ENCODE measurements around the gene CCDC93.

Gene CCDC93
- 67.8 to 119 (median 93.8) reads per million in 3 experiments for total RNA-seq

DNA sequence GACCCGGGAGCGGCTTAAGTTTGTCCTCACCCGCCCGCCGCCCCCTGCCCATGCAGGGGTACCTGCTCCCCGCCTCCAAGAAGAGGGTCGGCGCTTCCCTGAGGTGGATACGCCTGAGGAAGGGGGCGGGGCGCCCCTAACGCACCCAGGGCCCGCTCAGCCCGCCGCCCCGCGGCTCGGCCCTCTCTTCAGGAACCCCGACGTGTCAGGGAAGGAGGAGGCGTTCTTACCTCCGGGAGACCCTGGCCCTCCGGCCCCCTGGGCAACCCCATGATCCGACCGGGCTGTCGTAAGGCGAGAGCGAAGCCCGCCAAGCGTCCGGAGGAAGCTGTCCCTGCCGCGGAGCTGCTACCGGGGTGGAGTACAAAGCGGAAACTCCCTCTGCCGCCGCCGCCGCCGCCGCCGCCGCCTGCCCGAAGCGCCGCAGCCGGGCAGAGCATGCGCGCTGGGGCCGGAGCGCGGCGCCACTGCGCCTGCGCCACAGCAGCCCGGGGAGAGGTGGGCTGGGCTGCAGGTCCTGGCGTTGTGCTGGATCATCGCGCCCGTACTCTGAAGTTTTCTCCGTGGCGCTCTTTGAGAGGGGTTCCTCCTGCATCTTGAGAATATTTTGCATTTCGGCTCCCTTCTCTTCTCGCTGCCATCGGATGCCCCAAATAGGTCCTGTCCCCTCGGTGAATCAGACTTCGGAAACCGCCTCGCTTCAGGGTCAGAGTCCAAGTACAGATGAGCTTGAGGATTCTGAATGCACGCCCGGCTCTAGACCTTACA, at the start of gene CCDC93:
Gene CCDC93 (minus strand): TSS at position 347 of the 768 bp plus-strand sequence. CDS start 75 bp downstream, at position 272.
- DNase-seq = peak; percentile 91

DNA sequence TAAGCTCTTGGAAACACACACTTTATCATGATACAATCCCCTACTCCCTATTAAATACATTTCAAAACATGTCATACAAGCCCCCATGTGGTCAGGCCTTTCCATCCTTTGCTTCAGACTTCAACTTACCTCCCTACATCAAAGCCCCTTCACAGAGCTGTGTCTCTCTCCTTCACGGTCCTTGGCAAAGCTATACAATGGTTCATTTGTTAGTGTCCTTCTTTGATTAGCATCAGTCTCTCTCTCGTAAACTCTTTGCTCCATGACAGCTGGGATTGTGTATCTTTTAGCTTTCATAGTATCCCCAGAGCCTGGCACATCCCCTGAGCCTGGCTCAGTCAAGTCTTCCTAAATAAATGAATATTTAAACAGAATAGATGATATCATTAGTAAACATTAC, 48.8 kb upstream of the CCDC93 start:
- no peak for DNase-seq

GRCh38 chr2:118062048-118062447, 48.2 kb upstream of the CCDC93 start:
- DNase-seq = no peak

DNA sequence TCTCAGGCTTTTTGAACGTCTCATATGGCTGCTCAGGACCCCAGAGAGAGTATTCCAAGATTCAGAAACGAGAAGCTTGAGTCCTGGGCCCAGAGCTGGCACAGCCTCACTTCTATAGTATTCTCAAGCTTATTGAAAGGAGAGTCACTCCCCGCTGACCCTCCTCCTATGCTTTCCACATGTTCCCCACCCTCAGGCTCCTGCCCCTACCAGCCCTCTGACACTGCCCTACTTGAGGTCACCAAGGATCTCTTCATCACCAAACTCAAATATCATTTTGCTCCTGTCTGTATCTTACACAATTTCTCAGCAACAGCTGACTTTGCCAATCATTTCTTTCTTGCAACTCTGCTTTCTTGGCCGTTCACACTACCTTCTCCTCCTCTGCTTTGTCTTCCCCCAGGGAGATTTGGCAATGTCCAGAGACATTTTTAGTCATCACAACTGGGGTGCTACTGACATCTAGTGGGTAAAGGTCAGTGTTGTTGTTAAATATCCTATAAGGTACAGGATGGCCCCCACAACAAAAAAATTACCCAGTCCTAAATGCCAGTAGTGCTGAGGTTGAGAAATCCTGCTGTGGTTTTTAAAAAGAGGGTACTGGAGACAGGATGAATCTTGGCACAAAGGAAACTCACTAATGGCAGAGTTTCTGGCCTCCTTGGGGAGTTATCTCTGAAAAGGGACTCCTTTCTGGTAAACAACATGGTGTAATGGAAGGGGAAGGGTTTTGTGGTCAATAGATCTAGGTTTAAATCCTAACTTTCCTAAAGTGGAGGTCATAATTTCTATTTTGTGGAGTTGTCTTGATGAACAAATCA, 47.5 kb upstream of the CCDC93 start:
- no peak for DNase-seq

DNA sequence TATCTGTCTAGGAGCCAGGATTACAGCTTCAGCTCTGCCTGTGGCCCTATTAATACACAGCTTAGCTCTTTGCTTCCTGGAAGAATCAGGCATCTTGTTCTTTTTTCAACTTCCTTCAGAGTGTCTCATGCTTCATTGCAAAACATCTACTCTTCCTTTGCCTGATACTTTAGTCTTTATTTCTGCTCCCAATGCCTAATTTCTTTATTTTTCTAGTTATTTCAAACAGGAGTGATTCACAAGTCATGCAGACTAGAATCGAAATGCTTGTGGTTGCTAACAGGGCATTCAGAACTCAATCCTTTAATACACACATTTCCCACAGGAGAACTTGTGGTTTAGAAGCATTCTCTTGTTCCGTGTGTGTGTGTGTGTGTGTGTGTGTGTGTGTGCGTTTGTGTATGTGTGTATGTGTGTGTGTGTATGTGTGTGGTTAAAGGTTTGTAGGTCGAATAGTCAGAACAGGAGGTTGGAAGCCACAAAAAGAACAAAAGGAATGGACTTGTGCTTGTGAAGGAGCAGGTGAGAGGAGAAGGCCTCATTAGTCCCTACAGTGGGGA, 46.1 kb upstream of the CCDC93 start:
- no peak for DNase-seq

DNA sequence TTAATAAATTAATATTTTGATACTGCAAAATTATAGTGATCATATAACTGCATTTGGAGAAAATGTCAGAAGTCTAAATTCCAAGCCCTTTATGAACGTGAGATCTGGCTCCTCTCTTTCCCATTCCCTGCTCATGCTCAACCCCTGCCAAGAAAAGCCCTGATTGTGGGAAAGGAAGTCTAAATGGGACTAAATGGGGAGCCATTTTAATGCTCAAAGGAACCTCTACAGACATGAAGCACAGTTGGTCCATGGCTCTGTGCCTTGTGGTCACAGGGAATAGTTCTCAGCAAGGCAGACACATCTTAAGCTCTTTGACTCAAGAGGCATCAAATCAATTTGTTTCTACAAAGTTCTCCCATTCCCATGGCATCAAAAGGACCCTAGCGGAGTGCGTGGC, 45.1 kb upstream of the CCDC93 start:
- DNase-seq = no peak

GRCh38 chr2:118056801-118057200, 42.9 kb upstream of the CCDC93 start:
- no peak for DNase-seq

DNA sequence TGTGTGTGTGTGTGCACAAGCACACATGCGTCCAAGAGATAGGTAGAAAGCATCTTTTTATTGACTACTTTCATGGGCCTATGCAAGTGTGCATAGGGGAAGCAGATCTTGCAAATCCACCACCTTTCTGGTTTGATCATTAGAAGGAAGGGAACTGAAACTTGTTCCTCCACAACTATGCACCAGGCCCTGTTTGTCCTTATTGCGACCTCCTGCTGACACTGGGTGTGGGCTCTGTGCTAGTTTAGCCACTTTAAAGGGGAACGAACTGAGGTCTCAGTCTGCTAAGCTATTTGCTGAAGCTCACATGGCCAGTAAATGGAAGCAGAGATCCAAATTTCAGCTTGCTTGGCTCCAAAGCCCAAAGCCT, 42.3 kb upstream of the CCDC93 start:
- no peak for DNase-seq

GRCh38 chr2:118055512-118056164, 41.8 kb upstream of the CCDC93 start:
- DNase-seq = no peak

DNA sequence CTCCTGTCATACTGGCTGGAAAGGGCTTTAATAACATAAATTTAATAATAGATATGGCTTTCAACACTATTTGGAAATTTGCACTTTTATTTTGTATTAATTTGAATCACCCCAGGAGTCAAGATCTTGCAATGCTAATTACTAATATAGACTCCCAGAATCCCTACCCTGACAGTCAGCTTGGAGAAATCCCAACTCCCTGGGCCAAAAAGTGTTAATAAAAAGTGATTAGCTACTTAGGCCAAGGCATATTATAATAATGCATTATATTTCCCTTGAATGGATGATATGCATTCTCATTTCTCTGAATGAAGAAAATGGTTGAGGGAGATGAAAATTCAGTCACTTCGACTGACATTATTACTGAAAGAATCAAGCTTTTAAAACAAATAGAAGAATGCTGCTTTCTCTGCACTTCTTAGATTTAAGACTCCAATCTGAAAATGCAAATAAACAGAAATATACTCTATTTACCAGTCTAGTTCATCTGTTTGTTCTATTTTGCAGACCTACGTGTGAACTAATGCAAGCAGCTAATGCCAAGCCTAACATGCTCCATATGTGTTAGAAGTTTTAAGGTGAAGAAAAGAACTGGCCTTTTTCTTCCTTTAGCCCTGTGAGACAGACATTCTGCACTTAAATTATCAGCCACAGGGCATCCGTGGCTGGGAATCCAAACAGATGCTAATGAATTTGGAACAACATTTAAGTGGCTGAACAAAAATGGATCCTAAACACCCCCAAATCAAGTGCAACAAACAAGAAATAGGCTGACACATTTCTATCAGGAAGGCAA, 40.5 kb upstream of the CCDC93 start:
- no peak for DNase-seq

DNA sequence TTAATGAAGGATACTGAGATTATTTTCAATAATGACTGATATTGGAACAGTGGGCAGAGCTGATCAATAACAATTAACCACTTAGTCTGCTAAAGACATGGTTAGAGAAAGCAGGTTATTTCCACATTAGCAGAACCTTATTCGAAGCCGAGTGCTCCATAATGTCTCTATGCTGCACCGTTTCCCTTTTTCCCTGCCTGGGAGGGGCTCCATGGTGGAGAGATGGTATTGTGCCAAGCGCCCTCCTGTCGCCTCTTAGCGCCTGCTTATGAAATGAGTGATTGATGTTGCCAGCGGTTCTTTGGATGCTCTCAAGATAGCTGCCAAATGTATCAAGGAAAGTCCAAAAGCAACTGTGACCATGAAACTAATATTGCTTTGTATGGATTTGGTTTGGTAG, 39.8 kb upstream of the CCDC93 start:
- DNase-seq = no peak

- no peak for DNase-seq
Observed at GRCh38 chr2:118052474-118052873, 38.6 kb upstream of the CCDC93 start.

DNA sequence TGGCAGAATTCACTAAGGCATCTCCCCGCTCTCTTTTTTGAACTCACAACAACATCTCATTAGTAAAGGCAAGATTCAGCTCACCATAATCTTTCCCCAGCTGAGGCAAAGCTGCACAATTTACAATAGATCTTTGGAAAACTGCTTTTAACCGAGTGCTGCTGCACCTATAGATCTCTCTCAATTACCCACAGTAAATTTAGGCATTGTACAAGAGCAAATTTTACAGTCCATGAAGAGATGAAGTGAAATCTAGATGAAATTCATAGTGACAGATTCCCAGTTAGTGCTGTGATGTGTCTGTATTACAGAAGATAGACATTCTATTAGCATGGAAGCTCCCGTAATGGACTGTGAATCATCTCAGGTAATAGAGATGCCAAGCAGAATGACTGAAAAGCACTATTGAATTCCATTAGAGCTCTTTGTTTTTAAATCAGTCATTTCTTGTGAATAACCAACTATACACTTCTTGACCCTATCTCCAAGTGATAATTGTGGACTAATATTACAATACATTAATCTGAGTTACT, 38.0 kb upstream of the CCDC93 start:
- DNase-seq = no peak

GRCh38 chr2:118050974-118051373, 37.1 kb upstream of the CCDC93 start:
- no peak for DNase-seq

- no peak for DNase-seq
Observed at GRCh38 chr2:118050386-118050785, 36.5 kb upstream of the CCDC93 start.

- no peak for DNase-seq
Observed at GRCh38 chr2:118049816-118050140, 35.9 kb upstream of the CCDC93 start.

DNA sequence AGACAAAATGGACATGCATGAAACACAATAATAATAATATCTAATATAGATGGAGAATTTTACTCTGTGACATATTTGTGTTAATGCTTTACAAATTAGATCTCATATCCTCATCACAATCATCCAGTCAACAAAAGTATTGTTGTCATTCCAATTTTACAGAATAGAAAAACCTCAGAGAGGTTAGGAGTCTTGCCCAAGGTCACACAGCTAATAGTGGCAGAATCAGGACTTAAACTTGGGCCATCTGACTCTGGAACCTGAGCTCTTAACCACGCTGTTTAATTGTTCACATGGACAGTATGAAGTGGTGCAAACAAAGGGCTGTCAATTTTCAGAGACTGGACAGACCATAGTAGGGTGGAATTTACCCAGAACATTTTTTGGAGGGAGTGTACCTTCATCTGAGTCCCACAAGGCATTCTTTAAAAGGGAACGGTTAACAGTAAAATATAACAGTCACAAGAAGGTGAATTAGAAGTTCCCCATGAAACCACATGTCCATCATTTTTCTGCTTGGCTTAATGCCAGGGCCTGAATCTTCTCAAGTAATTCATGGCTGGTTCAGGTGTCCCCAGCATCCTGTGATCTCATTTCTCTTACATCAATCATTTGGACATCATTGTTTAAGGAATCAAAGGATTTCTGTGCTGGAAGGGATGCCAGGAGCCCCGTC, 35.4 kb upstream of the CCDC93 start:
- DNase-seq = no peak

DNA sequence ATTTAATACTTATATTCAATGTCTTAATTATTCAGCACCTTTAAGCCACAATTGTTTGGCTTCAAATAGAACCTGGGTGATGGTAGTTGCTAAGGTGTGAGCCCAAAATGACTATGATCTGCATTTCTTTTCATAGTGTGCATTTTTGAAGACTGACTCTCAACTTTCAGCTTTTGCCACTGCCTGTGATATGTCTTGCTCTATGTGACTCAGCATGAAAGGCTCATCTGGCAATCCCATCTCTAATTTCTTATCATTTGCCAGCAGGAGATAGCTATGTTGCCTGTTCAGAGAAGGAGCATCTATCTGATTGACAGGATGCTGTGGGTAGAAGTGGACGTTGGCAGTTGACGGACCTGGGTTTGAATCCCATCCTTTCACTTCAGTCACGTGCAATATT, 34.5 kb upstream of the CCDC93 start:
- DNase-seq = no peak

GRCh38 chr2:118047380-118047826, 33.5 kb upstream of the CCDC93 start:
- no peak for DNase-seq

- DNase-seq = peak; percentile 19
Observed at GRCh38 chr2:118046634-118047210, 32.9 kb upstream of the CCDC93 start.

- DNase-seq = no peak
Observed at GRCh38 chr2:118045286-118045685, 31.4 kb upstream of the CCDC93 start.

Data from central memory CD4-positive, alpha-beta T cell (primary cell).